Stimulated activated CD4-positive, alpha-beta T cell treated with anti-CD3 and anti-CD28 coated beads, Interleukin-2, amount 100 ng/mL, for 24 hours (primary cell): ENCODE measurements around the gene KIAA0040.

Experiments
- DNase-seq, 2 donors: peaks; one replicate each; pipeline ENCODE4 v3.0.0-alpha.2; 2020

The KIAA0040 gene

GRCh38 chr1:175169286-175170018 is 23.1 kb downstream of the KIAA0040 start:
- no peak for DNase-seq

- no peak for DNase-seq
Observed at GRCh38 chr1:175168782-175169181, 23.8 kb downstream of the KIAA0040 start.

- no peak for DNase-seq
Observed at GRCh38 chr1:175167861-175168260, 24.7 kb downstream of the KIAA0040 start.

GRCh38 chr1:175166746-175167145 is 25.8 kb downstream of the KIAA0040 start:
- no peak for DNase-seq

GRCh38 chr1:175164751-175165150 is 27.8 kb downstream of the KIAA0040 start:
- DNase-seq = no peak

GRCh38 chr1:175163702-175164101 is 28.9 kb downstream of the KIAA0040 start:
- DNase-seq = no peak

- no peak for DNase-seq
Observed at GRCh38 chr1:175162955-175163354, 29.6 kb downstream of the KIAA0040 start.

GRCh38 chr1:175158170-175158591 is 34.4 kb downstream of the KIAA0040 start:
- DNase-seq = no peak

GRCh38 chr1:175157200-175157599 is 35.4 kb downstream of the KIAA0040 start:
- no peak for DNase-seq

GRCh38 chr1:175155936-175156335 is 36.6 kb downstream of the KIAA0040 start:
- DNase-seq = no peak

GRCh38 chr1:175155473-175155856 is 37.1 kb downstream of the KIAA0040 start:
- DNase-seq = no peak

- peak; percentile 81 to 82 for DNase-seq
Observed at GRCh38 chr1:175154629-175155472, 37.7 kb downstream of the KIAA0040 start.

GRCh38 chr1:175152006-175152652 is 40.4 kb downstream of the KIAA0040 start:
- DNase-seq = peak; percentile 76 to 80

- no peak for DNase-seq
Observed at GRCh38 chr1:175150596-175151319, 41.8 kb downstream of the KIAA0040 start.

GRCh38 chr1:175148068-175148467 is 44.5 kb downstream of the KIAA0040 start:
- DNase-seq = no peak

- DNase-seq = no peak
Observed at GRCh38 chr1:175147569-175147968, 45.0 kb downstream of the KIAA0040 start.

GRCh38 chr1:175146529-175147213 is 45.9 kb downstream of the KIAA0040 start:
- peak; percentile 77 to 82 for DNase-seq

GRCh38 chr1:175145899-175146528 is 46.6 kb downstream of the KIAA0040 start:
- DNase-seq = no peak

- DNase-seq = no peak
Observed at GRCh38 chr1:175138579-175138978, 54.0 kb downstream of the KIAA0040 start.

- no peak for DNase-seq
Observed at GRCh38 chr1:175137369-175137768, 55.2 kb downstream of the KIAA0040 start.

- no peak for DNase-seq
Observed at GRCh38 chr1:175136246-175136645, 56.3 kb downstream of the KIAA0040 start.

GRCh38 chr1:175134500-175134899 is 58.1 kb downstream of the KIAA0040 start:
- no peak for DNase-seq
